KOPT-K1 (cell line): ENCODE measurements around the gene DNASE1L3.
"Not testable (repeated sequence)": the region's sequence is repeated elsewhere in the genome, so short reads cannot be mapped to it uniquely, and the experiment has no call there.

Experiments
- H3K27ac ChIP-seq: fragments of 200-600 bp; sonication (generic); 2 replicates; pipeline ENCODE4 v1.5.1; 2016; ENCODE audit warnings: antibody characterized with exemption, mild to moderate bottlenecking, low read depth, low read length; ENCODE audit not compliant: poor library complexity, severe bottlenecking
- H3K36me3 ChIP-seq: fragments of 200-600 bp; sonication (generic); 2 replicates; pipeline ENCODE4 v1.5.1; 2017; ENCODE audit warnings: antibody characterized with exemption, mild to moderate bottlenecking, low read length, moderate library complexity; ENCODE audit not compliant: insufficient read depth
- H3K9me3 ChIP-seq: fragments of 200-600 bp; sonication (generic); 2 replicates; pipeline ENCODE4 v1.5.1; 2017; ENCODE audit warnings: antibody characterized with exemption, low read length, mild to moderate bottlenecking; ENCODE audit not compliant: insufficient read depth, poor library complexity, severe bottlenecking

DNASE1L3 gene

GRCh38 chr3:58210761-58211460, at the start of gene DNASE1L3:
TSS of gene DNASE1L3 (minus strand) at chr3:58210972. CDS start at chr3:58210906, 66 bp downstream.
- Histone ChIP-seq H3K36me3 (no peaks in the 10 kb centered on the region), H3K9me3 (no peaks in the 10 kb centered on the region), H3K27ac (no peak within 1 kb of the TSS)

GRCh38 chr3:58260261-58260731, 49.5 kb upstream of the DNASE1L3 start:
- H3K36me3 ChIP-seq, result no peaks in the 10 kb centered on the region
- H3K27ac ChIP-seq, result no peak overlapping the region
- H3K9me3 ChIP-seq, result no peaks in the 10 kb centered on the region

GRCh38 chr3:58258392-58259055, 47.8 kb upstream of the DNASE1L3 start:
- Histone ChIP-seq H3K27ac (no peak overlapping the region), H3K36me3 (no peaks in the 10 kb centered on the region), H3K9me3 (no peaks in the 10 kb centered on the region)

GRCh38 chr3:58256511-58256910, 45.7 kb upstream of the DNASE1L3 start:
- Histone ChIP-seq H3K27ac (no peak overlapping the region), H3K9me3 (no peaks in the 10 kb centered on the region), H3K36me3 (no peaks in the 10 kb centered on the region)

- no peaks in the 10 kb centered on the region for H3K9me3 ChIP-seq
- H3K36me3 ChIP-seq, result no peaks in the 10 kb centered on the region
Observed at GRCh38 chr3:58256061-58256460, 45.3 kb upstream of the DNASE1L3 start.

GRCh38 chr3:58254144-58254543, 43.4 kb upstream of the DNASE1L3 start:
- Histone ChIP-seq H3K9me3 (no peaks in the 10 kb centered on the region), H3K27ac (no peak overlapping the region), H3K36me3 (no peaks in the 10 kb centered on the region)

More at GRCh38 chr3:58256061-58256460, 45.3 kb upstream of the DNASE1L3 start:
- H3K27ac ChIP-seq, result no peak overlapping the region

GRCh38 chr3:58251631-58252035, 40.9 kb upstream of the DNASE1L3 start:
- no peaks in the 10 kb centered on the region for H3K9me3 ChIP-seq
- no peaks in the 10 kb centered on the region for H3K36me3 ChIP-seq
- no peak overlapping the region for H3K27ac ChIP-seq

GRCh38 chr3:58250093-58250707, 39.4 kb upstream of the DNASE1L3 start:
- H3K27ac ChIP-seq, result no peak overlapping the region
- H3K9me3 ChIP-seq, result no peaks in the 10 kb centered on the region
- no peaks in the 10 kb centered on the region for H3K36me3 ChIP-seq

- Histone ChIP-seq H3K27ac (no peak overlapping the region), H3K9me3 (no peaks in the 10 kb centered on the region), H3K36me3 (no peaks in the 10 kb centered on the region)
Observed at GRCh38 chr3:58249358-58250092, 38.8 kb upstream of the DNASE1L3 start.

GRCh38 chr3:58246148-58247047, 35.6 kb upstream of the DNASE1L3 start:
- Histone ChIP-seq H3K36me3 (no peaks in the 10 kb centered on the region), H3K27ac (no peak overlapping the region)

GRCh38 chr3:58243976-58244585, 33.3 kb upstream of the DNASE1L3 start:
- Histone ChIP-seq H3K27ac (no peak overlapping the region), H3K36me3 (no peaks in the 10 kb centered on the region), H3K9me3 (no peaks in the 10 kb centered on the region)

More at GRCh38 chr3:58246148-58247047, 35.6 kb upstream of the DNASE1L3 start:
- no peaks in the 10 kb centered on the region for H3K9me3 ChIP-seq

- not testable (repeated sequence) for H3K36me3 ChIP-seq, H3K27ac ChIP-seq, H3K9me3 ChIP-seq
Observed at GRCh38 chr3:58242860-58243259, 32.1 kb upstream of the DNASE1L3 start.

GRCh38 chr3:58242340-58242739, 31.6 kb upstream of the DNASE1L3 start:
- Histone ChIP-seq H3K9me3 (no peaks in the 10 kb centered on the region), H3K36me3 (no peaks in the 10 kb centered on the region), H3K27ac (no peak overlapping the region)
